HPDE6-E6E7 (cell line): ENCODE results near the gene TMEM259.

Source experiments
- DNase-seq: peaks from one replicate; pipeline ENCODE4 v3.0.0; 2011; ENCODE audit warnings: missing footprints; ENCODE audit errors: extremely low spot score

Gene TMEM259

DNA sequence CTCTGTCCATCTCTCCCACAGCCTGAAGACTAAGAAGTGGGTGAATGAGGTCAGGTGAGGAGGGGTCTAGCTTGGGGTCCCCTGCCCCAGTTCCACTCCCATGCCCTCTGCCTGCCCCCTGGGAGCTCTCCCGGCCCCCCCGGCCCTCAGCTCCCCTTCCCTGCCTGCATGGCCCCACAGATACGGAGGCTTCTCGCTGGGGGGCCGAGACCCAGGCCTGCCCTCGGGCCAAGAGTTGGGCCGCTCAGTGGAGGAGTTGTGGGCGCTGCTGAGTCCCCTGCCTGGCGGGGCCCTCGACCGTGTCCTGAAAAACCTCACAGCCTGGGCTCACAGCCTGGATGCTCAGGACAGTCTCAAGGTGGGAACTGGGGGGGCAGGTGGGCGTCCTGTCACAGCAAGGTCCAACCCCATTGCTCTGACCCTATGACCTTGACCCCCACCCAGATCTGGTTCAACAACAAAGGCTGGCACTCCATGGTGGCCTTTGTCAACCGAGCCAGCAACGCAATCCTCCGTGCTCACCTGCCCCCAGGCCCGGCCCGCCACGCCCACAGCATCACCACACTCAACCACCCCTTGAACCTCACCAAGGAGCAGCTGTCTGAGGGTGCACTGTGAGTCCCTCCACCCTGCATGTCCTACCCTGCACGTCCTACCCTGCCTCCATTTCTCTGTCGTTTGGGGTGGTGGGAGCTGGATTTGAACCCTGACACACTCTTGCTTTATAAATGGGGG, 35.1 kb upstream of the TMEM259 start:
- no peak for DNase-seq

DNA sequence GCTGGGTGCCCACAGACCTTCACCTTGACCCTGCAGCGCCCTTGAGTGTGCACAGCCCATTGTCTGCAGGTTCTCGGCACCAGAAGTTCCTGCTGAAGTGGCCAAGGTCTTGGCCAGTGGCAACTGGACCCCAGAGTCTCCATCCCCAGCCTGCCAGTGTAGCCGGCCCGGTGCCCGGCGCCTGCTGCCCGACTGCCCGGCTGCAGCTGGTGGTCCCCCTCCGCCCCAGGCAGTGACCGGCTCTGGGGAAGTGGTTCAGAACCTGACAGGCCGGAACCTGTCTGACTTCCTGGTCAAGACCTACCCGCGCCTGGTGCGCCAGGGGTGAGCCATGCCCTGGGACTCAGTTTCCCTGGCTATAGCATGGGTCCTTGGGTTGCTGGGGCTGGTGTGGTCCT, 34.1 kb upstream of the TMEM259 start:
- DNase-seq = no peak

DNA sequence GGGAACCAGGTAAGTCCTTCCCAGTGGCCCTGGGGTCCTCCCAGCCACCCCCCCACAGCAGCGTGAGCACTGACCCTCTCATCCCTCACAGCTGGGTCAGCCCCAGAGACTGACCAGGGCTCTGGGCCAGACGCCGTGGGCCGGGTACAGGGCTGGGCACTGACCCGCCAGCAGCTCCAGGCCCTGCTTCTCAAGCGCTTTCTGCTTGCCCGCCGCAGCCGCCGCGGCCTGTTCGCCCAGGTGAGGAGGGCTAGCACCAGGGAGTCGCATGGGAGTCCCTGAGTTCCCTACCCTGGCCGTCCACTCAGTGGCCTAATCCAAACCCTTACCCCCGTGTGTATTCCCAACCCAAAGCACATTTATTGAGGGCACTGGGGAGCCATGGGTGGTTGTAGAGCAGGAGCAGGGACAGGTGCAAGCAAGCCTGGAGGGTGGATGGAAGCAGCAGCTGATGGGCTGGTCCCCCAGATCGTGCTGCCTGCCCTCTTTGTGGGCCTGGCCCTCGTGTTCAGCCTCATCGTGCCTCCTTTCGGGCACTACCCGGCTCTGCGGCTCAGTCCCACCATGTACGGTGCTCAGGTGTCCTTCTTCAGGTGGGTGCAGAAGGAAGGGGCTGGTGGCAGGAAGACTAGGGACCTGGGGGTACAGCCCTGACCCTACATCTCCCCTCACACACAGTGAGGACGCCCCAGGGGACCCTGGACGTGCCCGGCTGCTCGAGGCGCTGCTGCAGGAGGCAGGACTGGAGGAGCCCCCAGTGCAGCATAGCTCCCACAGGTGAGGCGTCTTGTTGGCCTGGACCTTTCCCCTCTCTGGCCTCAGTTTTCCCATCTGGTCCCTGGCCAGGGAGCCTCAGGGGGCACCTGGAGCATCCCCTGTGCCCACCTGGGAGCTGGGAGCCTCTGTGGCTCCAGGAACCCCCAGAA, 33.4 kb upstream of the TMEM259 start:
- no peak for DNase-seq

DNA sequence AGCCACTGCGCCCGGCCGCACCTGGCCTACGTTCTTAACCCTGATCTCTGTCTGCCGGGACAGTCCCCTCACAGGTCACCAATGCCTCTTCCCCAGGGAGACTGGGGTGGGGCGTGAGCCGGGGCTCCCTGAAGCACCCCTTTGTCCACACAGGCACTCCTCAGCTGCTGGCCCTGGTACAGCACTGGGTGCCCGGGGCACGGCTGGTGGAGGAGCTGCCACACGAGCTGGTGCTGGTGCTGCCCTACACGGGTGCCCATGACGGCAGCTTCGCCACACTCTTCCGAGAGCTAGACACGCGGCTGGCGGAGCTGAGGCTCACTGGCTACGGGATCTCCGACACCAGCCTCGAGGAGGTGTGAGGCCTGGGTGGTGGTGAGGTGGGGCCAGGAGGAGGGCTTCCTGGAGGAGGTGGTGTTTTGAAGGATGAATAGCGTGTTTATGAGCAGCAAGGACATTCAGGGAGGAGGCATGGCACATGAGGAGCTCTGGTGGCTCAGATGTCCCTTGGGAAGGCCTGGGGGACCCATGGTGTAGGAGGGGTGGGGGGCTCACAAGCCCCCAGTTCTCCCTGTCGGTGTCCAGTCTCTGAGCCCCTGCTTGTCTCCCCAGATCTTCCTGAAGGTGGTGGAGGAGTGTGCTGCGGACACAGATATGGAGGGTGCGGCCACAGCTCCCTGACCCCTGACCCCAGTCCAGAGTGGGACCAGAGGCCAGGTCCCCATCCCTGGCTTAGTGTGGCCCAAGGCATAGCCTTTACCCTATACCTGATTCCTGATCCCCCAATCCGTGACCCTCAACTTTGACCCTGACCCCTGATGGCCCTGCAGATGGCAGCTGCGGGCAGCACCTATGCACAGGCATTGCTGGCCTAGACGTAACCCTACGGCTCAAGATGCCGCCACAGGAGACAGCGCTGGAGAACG, 32.5 kb upstream of the TMEM259 start:
- no peak for DNase-seq

DNA sequence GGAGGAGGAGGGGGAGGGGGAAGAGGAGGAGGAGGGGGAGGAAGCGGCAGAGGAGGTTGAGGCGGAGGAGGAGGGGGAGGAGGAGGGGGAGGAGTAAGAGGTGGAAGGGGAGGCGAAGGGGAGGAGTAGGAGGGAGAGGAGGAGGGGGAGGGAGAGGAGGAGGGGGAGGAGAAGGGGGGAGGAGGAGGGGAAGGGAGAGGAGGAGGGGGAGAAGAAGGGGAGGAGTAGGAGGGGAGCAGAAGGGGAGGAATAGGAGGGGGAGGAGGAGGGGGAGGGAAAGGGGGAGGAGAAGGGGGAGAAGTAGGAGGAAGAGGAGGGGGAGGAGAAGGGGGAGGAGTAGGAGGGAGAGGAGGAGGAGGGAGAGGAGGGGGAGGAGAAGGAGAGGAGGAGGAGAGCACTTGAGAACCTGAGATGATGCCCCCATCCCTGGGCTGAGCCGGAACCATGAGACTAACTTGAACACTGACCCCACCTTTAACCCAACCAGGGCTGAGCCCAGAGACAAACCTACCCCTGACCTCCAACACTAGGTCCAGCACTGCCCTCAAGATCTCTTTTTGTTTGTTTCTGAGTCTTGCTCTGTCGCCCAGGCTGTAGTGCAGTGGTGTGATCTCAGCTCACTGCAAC, 31.5 kb upstream of the TMEM259 start:
- DNase-seq = no peak

DNA sequence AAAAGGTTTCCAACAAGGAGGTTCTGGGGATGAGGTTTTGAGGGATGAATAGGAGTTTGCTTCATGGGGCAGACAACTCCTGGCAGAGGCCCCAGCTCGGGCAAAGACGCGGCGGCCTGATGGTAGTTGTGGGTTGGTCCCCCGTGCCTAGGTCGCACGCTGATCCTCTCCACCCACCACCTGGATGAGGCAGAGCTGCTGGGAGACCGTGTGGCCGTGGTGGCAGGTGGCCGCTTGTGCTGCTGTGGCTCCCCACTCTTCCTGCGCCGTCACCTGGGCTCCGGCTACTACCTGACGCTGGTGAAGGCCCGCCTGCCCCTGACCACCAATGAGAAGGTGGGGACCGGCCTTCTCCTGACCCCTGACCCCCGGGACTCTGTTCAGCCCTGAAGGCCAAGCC, 30.9 kb upstream of the TMEM259 start:
- no peak for DNase-seq

DNA sequence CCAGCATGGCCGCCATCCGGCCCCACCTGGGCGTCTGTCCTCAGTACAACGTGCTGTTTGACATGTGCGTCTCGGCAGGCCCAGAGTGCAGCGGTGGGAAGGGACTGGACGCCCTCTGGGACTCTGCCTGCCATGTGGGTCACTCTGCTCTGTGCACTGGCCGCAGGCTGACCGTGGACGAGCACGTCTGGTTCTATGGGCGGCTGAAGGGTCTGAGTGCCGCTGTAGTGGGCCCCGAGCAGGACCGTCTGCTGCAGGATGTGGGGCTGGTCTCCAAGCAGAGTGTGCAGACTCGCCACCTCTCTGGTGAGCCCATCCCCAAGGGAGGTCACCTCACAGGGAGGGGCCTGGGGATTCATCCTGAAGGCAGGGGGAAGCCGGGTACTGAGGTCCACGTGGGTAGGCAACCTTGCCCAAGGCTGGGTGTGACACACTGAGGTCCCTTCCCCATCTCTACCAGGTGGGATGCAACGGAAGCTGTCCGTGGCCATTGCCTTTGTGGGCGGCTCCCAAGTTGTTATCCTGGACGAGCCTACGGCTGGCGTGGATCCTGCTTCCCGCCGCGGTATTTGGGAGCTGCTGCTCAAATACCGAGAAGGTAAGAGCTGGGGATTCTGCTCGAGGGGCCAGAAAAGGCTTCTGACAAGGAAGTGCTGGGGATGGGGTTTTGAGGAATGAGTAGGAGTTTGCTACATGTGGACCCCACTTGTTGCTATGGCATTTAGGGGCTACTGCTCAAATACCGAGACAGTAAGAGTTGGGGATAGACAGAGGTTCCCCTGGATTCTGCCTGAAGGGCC, 30.3 kb upstream of the TMEM259 start:
- no peak for DNase-seq

DNA sequence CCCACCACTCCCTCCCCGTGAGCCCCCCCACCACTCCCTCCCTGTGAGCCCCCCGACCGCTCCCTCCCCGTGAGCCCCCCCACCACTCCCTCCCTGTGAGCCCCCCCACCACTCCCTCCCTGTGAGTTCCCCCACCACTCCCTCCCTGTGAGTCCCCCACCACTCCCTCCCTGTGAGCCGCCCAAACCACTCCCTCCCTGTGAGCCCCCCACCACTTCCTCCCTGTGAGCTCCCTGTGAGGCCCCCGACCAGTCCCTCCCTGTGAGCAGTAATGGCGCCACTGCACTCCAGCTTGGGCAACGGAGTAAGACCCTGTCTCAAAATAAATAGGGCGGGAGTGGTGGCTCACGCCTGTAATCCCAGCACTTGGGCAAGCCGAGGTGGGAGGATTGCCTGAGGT, 28.9 kb upstream of the TMEM259 start:
- DNase-seq = no peak

DNA sequence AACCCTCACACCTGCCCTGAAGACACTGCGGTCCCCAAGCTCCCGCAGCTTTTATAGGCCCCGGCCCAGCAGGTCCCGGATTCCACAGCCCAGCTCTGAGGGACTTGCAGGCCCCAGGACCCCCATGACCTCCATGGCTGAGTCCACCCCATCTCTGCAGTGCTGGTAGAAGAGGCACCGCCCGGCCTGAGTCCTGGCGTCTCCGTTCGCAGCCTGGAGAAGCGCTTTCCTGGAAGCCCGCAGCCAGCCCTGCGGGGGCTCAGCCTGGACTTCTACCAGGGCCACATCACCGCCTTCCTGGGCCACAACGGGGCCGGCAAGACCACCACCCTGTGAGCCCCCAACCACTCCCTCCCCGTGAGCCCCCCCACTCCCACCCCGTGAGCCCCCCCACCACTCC, 28.2 kb upstream of the TMEM259 start:
- DNase-seq = no peak

DNA sequence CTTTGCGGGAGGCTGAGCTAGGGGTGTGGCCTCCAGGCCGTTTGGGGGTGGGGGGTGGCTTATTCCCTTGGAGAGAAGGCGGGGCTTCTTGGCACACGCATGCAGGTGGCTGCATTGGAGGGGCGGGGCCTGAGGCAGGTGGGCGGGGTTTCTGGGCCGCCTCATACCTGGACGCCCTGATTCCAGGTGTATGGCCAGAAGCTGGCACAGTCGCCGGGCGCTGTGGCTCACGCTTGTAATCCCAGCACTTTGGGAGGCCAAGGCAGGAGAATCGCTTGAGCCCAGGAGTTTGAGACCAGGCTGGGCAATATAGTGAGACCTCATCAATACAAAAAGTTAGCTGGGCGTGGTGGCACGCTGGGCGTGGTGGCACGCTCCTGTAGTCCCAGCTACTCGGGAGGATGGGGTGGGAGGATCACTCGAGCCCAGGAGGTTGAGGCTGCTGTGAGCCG, 26.8 kb upstream of the TMEM259 start:
- no peak for DNase-seq

DNA sequence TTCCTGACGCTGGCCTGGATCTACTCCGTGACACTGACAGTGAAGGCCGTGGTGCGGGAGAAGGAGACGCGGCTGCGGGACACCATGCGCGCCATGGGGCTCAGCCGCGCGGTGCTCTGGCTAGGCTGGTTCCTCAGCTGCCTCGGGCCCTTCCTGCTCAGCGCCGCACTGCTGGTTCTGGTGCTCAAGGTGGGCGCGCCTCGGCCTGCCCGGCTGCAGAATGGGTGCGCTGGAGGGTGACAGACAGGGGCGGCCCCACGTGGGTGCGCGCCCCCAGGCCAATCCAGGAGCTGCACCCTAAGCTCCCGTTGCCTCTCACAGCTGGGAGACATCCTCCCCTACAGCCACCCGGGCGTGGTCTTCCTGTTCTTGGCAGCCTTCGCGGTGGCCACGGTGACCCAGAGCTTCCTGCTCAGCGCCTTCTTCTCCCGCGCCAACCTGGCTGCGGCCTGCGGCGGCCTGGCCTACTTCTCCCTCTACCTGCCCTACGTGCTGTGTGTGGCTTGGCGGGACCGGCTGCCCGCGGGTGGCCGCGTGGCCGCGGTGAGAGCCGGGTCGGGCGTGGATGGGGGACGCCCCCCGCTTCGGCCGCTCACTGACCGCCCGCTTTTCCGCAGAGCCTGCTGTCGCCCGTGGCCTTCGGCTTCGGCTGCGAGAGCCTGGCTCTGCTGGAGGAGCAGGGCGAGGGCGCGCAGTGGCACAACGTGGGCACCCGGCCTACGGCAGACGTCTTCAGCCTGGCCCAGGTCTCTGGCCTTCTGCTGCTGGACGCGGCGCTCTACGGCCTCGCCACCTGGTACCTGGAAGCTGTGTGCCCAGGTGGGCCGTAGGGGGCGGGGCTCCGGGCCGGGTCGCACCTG, 26.1 kb upstream of the TMEM259 start:
- no peak for DNase-seq

DNA sequence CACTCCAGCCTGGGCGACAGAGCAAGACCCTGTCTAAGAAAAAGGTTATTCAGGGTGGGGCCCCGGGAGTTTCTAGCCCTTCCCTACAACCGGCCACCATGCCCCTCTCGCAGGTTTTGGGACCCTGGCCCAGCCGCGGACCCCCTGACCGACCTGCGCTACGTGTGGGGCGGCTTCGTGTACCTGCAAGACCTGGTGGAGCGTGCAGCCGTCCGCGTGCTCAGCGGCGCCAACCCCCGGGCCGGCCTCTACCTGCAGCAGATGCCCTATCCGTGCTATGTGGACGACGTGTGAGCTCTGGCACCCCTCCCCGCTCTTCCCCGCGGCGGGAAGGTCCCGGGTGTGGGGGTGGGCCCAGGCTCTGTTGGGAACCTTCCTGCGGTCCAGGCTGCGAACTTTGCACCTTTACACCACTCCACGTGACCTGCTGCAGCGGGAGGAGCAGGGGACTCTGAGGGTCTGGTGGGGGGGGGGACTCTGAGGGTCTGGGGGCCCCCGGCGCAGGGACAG, 25.2 kb upstream of the TMEM259 start:
- no peak for DNase-seq

DNA sequence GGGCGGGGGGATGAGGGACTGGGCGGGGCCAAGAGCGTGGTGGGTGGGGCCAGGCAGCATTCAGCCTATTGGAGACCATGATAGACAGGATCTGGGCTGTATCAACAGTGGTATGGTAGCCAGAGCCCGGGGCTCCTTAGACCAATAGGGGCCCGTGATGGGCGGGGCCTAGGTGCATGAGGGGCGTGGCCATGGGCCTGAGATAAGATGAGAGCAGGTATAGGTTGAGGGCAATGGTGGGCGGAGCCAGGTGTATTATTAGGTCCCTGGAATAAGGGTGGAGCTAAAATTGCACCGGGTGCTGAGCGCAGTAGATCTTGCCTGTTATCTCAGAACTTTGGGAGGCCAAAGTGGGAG, 24.3 kb upstream of the TMEM259 start:
- DNase-seq = no peak

DNA sequence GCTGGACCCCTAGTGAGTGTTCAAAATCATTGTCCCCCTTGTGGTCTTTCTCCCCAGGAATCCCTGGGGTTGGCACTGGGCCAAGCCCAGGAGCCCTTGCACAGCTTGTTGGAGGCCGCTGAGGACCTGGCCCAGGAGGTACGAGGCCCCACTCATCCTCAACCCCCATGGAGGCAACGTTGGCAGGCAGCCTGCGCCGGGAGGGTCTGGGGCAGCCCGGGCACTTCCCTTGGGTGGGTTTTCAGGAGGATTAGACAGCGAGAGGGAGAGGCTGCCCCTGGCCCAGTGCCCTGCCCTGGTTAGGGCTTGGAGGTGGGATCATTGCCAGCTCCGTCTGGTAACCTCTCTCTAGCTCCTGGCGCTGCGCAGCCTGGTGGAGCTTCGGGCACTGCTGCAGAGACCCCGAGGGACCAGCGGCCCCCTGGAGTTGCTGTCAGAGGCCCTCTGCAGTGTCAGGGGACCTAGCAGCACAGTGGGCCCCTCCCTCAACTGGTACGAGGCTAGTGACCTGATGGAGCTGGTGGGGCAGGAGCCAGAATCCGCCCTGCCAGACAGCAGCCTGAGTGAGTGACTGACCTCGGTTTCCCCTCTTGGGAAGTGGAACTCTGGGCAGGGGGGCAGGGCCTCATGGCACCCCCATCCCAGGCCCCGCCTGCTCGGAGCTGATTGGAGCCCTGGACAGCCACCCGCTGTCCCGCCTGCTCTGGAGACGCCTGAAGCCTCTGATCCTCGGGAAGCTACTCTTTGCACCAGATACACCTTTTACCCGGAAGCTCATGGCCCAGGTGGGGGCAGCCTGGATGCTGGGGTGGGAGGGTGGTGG, 22.0 kb upstream of the TMEM259 start:
- no peak for DNase-seq

DNA sequence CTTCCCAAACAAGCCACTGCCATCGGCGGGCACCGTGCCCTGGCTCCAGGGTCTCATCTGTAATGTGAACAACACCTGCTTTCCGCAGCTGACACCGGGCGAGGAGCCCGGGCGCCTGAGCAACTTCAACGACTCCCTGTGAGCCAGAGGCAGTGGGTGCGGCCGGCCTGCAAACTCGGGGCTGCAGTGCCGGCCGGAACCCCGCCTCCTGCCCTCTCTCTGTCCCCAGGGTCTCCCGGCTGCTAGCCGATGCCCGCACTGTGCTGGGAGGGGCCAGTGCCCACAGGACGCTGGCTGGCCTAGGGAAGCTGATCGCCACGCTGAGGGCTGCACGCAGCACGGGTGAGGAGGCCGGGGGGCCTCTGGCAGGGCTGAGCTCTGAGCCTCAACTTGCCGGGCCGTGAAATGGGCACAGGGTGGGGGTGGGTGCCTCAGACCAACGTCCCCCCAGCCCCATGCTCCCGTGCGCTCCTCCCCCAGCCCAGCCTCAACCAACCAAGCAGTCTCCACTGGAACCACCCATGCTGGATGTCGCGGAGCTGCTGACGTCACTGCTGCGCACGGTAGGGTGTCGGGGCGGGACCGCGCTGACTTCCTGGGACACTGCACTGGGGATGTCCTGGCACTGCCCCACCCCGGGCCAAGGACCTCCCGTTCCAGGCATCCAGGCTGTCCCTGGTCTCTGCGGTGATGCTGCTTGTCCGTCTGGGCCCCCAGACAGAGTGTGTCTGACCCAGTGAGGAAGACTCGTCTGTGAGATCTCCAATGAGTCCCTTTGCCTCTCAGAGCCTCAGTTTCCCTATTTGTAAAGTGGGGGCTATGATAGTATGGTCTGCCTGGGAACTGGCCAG, 21.1 kb upstream of the TMEM259 start:
- DNase-seq = no peak

DNA sequence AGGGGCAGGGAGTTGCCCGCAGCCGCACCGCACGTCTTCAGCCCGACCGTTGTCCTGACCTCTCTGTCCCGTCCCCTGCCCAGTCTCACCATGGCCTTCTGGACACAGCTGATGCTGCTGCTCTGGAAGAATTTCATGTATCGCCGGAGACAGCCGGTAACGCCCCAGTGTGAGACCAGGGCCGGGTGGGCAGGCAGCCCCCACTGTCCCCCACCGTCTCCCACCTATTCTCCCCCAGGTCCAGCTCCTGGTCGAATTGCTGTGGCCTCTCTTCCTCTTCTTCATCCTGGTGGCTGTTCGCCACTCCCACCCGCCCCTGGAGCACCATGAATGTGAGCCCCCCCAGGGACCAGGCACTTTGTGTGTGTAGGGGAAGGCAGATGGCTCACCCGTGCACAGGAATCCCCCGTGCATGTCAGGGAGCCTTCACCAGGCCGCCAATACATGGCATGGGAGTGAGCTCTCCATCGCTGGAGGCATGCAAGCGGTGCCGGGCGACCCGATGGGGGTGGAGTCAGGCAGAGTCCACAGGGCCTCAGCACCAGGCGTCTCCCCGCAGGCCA, 20.4 kb upstream of the TMEM259 start:
- no peak for DNase-seq
